A172 (cell line): ENCODE results near the gene KNDC1. TPM values are rescaled to one million over a fixed set of nuclear protein-coding genes. Genes with fewer than 3 reads are reported as not detected.
"Not testable (repeated sequence)": the region's sequence is repeated elsewhere in the genome, so short reads cannot be mapped to it uniquely, and the experiment has no call there.

Experiments
- DNase-seq: peaks from one replicate; pipeline ENCODE4 v3.0.0-alpha.2; 2015; ENCODE audit warnings: low spot score
- total RNA-seq: library from RNA; depleted of rRNA; stranded (reverse); fragments of >200 nt; shearing (Covaris generic); gene quantifications from 2 replicates; pipeline ENCODE4 v1.2.3, GENCODE V29; 2014

Gene KNDC1
- total RNA-seq, 1 experiment from 2014 or later, result 3.2 TPM

GRCh38 chr10:133221331-133221730, 61.3 kb downstream of the KNDC1 start:
- no peak for DNase-seq

- DNase-seq, result not testable (repeated sequence)
These were observed 61.7 kb downstream of the KNDC1 start for GRCh38 chr10:133221756-133222155.

- DNase-seq, result no peak
These were observed 64.1 kb downstream of the KNDC1 start for GRCh38 chr10:133224076-133224475.

GRCh38 chr10:133224756-133225372, 64.8 kb downstream of the KNDC1 start:
- no peak for DNase-seq

GRCh38 chr10:133225707-133226191, 65.7 kb downstream of the KNDC1 start:
- DNase-seq, result peak; percentile 27

GRCh38 chr10:133226251-133226808, 66.3 kb downstream of the KNDC1 start:
- DNase-seq, result peak; percentile 1

GRCh38 chr10:133227256-133227655, 67.2 kb downstream of the KNDC1 start:
- no peak for DNase-seq

GRCh38 chr10:133229265-133230043, 69.4 kb downstream of the KNDC1 start:
- DNase-seq, result no peak

- DNase-seq, result no peak
These were observed 70.0 kb downstream of the KNDC1 start, which contains the start of gene UTF1 for GRCh38 chr10:133230044-133230361. Gene UTF1 (plus strand): TSS chr10:133230217. CDS start chr10:133230289, 72 bp downstream.

- DNase-seq, result no peak
These were observed 70.6 kb downstream of the KNDC1 start for GRCh38 chr10:133230387-133231195.

GRCh38 chr10:133231244-133231945, 71.4 kb downstream of the KNDC1 start:
- DNase-seq, result no peak

GRCh38 chr10:133231946-133232574, 72.0 kb downstream of the KNDC1 start:
- no peak for DNase-seq

- not testable (repeated sequence) for DNase-seq
These were observed 74.8 kb downstream of the KNDC1 start for GRCh38 chr10:133234796-133235195.

GRCh38 chr10:133235265-133235855, 75.3 kb downstream of the KNDC1 start:
- DNase-seq, result no peak

GRCh38 chr10:133235932-133236331, 75.9 kb downstream of the KNDC1 start:
- DNase-seq, result no peak

- no peak for DNase-seq
These were observed 76.6 kb downstream of the KNDC1 start for GRCh38 chr10:133236401-133237240.

- DNase-seq, result no peak
These were observed 77.2 kb downstream of the KNDC1 start for GRCh38 chr10:133237241-133237587.

- no peak for DNase-seq
These were observed 77.8 kb downstream of the KNDC1 start, which contains the start of gene VENTX for GRCh38 chr10:133237588-133238465. Gene VENTX (plus strand): TSS chr10:133237855. CDS start chr10:133237915, 60 bp downstream.

GRCh38 chr10:133238466-133238804, 78.4 kb downstream of the KNDC1 start:
- DNase-seq, result no peak
